Pulmonary artery endothelial cell (primary cell): ENCODE data around the gene NFATC2. TPM values are rescaled to one million over a fixed set of nuclear protein-coding genes. Genes with fewer than 3 reads are reported as not detected.

Experiments used
- DNase-seq: peaks from one replicate; pipeline ENCODE4 v3.0.0-alpha.2; 2011; ENCODE audit warnings: low read depth, low spot score
- total RNA-seq: library from RNA; depleted of rRNA; stranded (reverse); fragments of >200 nt; gene quantifications from 2 replicates; pipeline ENCODE4 v1.2.3, GENCODE V29; 2014

The NFATC2 gene
- total RNA-seq, 1 donor from 2014 or later = 1.6 TPM

- DNase-seq = no peak
These were observed 110.2 kb downstream of the NFATC2 start for GRCh38 chr20:51432251-51432784.

- no peak for DNase-seq
These were observed 111.2 kb downstream of the NFATC2 start for GRCh38 chr20:51431321-51431720.

GRCh38 chr20:51430198-51430950 is 112.1 kb downstream of the NFATC2 start:
- DNase-seq = no peak

- no peak for DNase-seq
These were observed 112.8 kb downstream of the NFATC2 start for GRCh38 chr20:51429696-51430095.

- DNase-seq = no peak
These were observed 113.4 kb downstream of the NFATC2 start for GRCh38 chr20:51429144-51429482.

GRCh38 chr20:51428401-51429143 is 113.9 kb downstream of the NFATC2 start:
- DNase-seq = peak; percentile 62

- no peak for DNase-seq
These were observed 114.7 kb downstream of the NFATC2 start for GRCh38 chr20:51427651-51428291.

GRCh38 chr20:51426718-51427650 is 115.5 kb downstream of the NFATC2 start:
- DNase-seq = no peak

GRCh38 chr20:51425347-51426106 is 117.0 kb downstream of the NFATC2 start:
- DNase-seq = no peak

GRCh38 chr20:51424270-51425117 is 118.0 kb downstream of the NFATC2 start:
- DNase-seq = no peak

GRCh38 chr20:51423810-51424209 is 118.7 kb downstream of the NFATC2 start:
- no peak for DNase-seq

GRCh38 chr20:51423290-51423667 is 119.2 kb downstream of the NFATC2 start:
- no peak for DNase-seq

GRCh38 chr20:51422514-51423289 is 119.8 kb downstream of the NFATC2 start:
- DNase-seq = no peak

GRCh38 chr20:51420805-51421204 is 121.7 kb downstream of the NFATC2 start:
- no peak for DNase-seq

- DNase-seq = no peak
These were observed 122.4 kb downstream of the NFATC2 start for GRCh38 chr20:51420111-51420510.

GRCh38 chr20:51419646-51420045 is 122.9 kb downstream of the NFATC2 start:
- no peak for DNase-seq

GRCh38 chr20:51419231-51419630 is 123.3 kb downstream of the NFATC2 start:
- DNase-seq = no peak

- DNase-seq = no peak
These were observed 124.4 kb downstream of the NFATC2 start for GRCh38 chr20:51418137-51418529.
